HepG2 (cell line): ENCODE data around the gene CGREF1. TPM values are rescaled to one million over a fixed set of nuclear protein-coding genes. Genes with fewer than 3 reads are reported as not detected.

Source experiments
- ATAC-seq: fragments of 200-7000 bp; cut with Tn5 transposase; 3 replicates; pipeline ENCODE4 v1.9.1; 2020; ENCODE audit warnings: mild to moderate bottlenecking, moderate library complexity
- BruUV-seq: library from RNA; stranded (reverse); fragments of 400-500 nt; replicated peaks from 2 replicates; lab custom pipeline; 2021; lab: Mats Ljungman, UMichigan
- CTCF ChIA-PET: fragments of 300-600 bp; formaldehyde crosslinking; extraction: SDS; loops from one replicate; lab custom pipeline; 2021; ENCODE audit warnings: low total read pairs, inconsistent platforms, low intra/inter-chr PET ratio; lab: Yijun Ruan, JAX
- POLR2A ChIA-PET: fragments of 350-600 bp; sonication (Branson Sonifier 250); formaldehyde crosslinking; loops from one replicate; lab custom pipeline; 2020; ENCODE audit warnings: antibody characterized with exemption, inconsistent platforms; lab: Yijun Ruan, JAX
- DNase-seq: peaks from one replicate; pipeline ENCODE4 v3.0.0-alpha.2; 2015; ENCODE audit warnings: low spot score
- FAIRE-seq: peaks from 3 replicates; lab custom pipeline; 2011; peaks lifted over from hg19 to GRCh38; lab: Jason Lieb, UNC
- H2AFZ ChIP-seq: one replicate; pipeline ENCODE4 v1.6.1; 2011; ENCODE audit warnings: low read length, inconsistent platforms
- H3K27ac ChIP-seq: fragments of 300-600 bp; 3 replicates; pipeline ENCODE4 v1.8.0; 2011; ENCODE audit warnings: mixed run types, mild to moderate bottlenecking, mixed read lengths, low read length, inconsistent platforms; ENCODE audit not compliant: insufficient read depth; ENCODE audit errors: extremely low read length
- H3K27me3 ChIP-seq, 2 experiments: fragments of 200-600 bp in 1 of 2; 2 replicates in 1 of 2; 3 replicates in 1 of 2; pipeline versions ENCODE4 v1.6.0 to v1.8.0; 2011; ENCODE audit warnings: low read length in 2 of 2, mild to moderate bottlenecking in 2 of 2, moderate library complexity in 2 of 2, inconsistent platforms in 1 of 2; ENCODE audit not compliant: insufficient read depth in 2 of 2, control insufficient read depth in 1 of 2
- H3K36me3 ChIP-seq, 2 experiments: fragments of 200-600 bp in 1 of 2; replicated peaks in 1 of 2; 2 replicates in 1 of 2; 3 replicates in 1 of 2; pipeline versions ENCODE4 v1.5.1 to v1.8.0; 2011; ENCODE audit warnings: low read length in 2 of 2, inconsistent platforms in 1 of 2; ENCODE audit not compliant: insufficient read depth in 2 of 2, control insufficient read depth in 1 of 2
- H3K4me1 ChIP-seq: 2 replicates; pipeline ENCODE4 v1.5.1; 2012; ENCODE audit warnings: low read length, inconsistent platforms; ENCODE audit not compliant: insufficient read depth
- H3K4me2 ChIP-seq: 2 replicates; pipeline ENCODE4 v1.6.0; 2011; ENCODE audit warnings: low read depth, low read length, inconsistent platforms
- H3K4me3 ChIP-seq, 3 experiments: fragments of 200-600 bp in 1 of 3; sonication (generic), shearing (Covaris generic) in 1 of 3; replicated peaks in 1 of 3; 2 replicates each; pipeline ENCODE4 v1.5.1; 2011 to 2016; ENCODE audit warnings: low read length in 3 of 3, inconsistent platforms in 2 of 3, low read depth in 2 of 3, mild to moderate bottlenecking in 2 of 3, control low read depth in 1 of 3, mixed read lengths in 1 of 3; ENCODE audit not compliant: insufficient read depth in 1 of 3
- H3K79me2 ChIP-seq: one replicate; pipeline ENCODE4 v1.6.1; 2011; ENCODE audit warnings: low read length, inconsistent platforms; ENCODE audit not compliant: insufficient read depth
- H3K9ac ChIP-seq: 2 replicates; pipeline ENCODE4 v1.6.0; 2011; ENCODE audit warnings: mild to moderate bottlenecking, low read depth, low read length, inconsistent platforms; ENCODE audit not compliant: insufficient read depth
- H3K9me3 ChIP-seq: 2 replicates; pipeline ENCODE4 v1.5.1; 2012; ENCODE audit warnings: mild to moderate bottlenecking, low read length
- H4K20me1 ChIP-seq: 2 replicates; pipeline ENCODE4 v1.6.0; 2011; ENCODE audit warnings: inconsistent platforms, mild to moderate bottlenecking, low read length, moderate library complexity; ENCODE audit not compliant: insufficient read depth
- AHDC1 ChIP-seq: sonication (generic); formaldehyde crosslinking; IDR thresholded peaks from 2 replicates; pipeline ENCODE4 v1.5.1; 2020; ENCODE audit warnings: mild to moderate bottlenecking, missing genetic modification reagents, borderline replicate concordance
- ARNT2 ChIP-seq: sonication (generic); formaldehyde crosslinking; IDR thresholded peaks from 2 replicates; pipeline ENCODE4 v1.8.0; 2022; ENCODE audit warnings: mild to moderate bottlenecking, low read depth, missing genetic modification reagents, moderate library complexity
- BCLAF1 ChIP-seq: fragments of 450-650 bp; IDR thresholded peaks from 2 replicates; pipeline ENCODE4 v1.6.1; 2017; ENCODE audit warnings: mild to moderate bottlenecking
- ELF1 ChIP-seq: sonication (generic); formaldehyde crosslinking; IDR thresholded peaks from 2 replicates; pipeline ENCODE4 v1.4.0; 2020; ENCODE audit warnings: missing genetic modification reagents
- EP300 ChIP-seq, 3 experiments: sonication (generic) in 1 of 3; formaldehyde crosslinking in 1 of 3; IDR thresholded peaks; 2 replicates each; pipeline versions ENCODE4 v1.5.1 to v1.6.1; 2011 to 2020; ENCODE audit warnings: low read depth in 2 of 3, low read length in 2 of 3, borderline replicate concordance in 1 of 3, improper control_type of control experiment in 1 of 3, mild to moderate bottlenecking in 1 of 3, missing genetic modification reagents in 1 of 3, moderate library complexity in 1 of 3
- FOXA1 ChIP-seq, 2 experiments: fragments of 450-650 bp in 1 of 2; sonication (generic) in 1 of 2; formaldehyde crosslinking in 1 of 2; IDR thresholded peaks; 2 replicates each; pipeline versions ENCODE4 v1.4.0 to v1.6.1; 2016 to 2020; ENCODE audit warnings: missing genetic modification reagents in 1 of 2
- NFIC ChIP-seq: IDR thresholded peaks from 2 replicates; pipeline ENCODE4 v1.6.1; 2012; ENCODE audit warnings: mild to moderate bottlenecking, low read length, inconsistent platforms
- SALL1 ChIP-seq: sonication (generic); formaldehyde crosslinking; IDR thresholded peaks from 2 replicates; pipeline ENCODE4 v1.8.0; 2022; ENCODE audit warnings: mild to moderate bottlenecking, missing genetic modification reagents
- SP5 ChIP-seq: IDR thresholded peaks from 2 replicates; pipeline ENCODE4 v1.6.1; 2016; ENCODE audit warnings: low read depth, borderline replicate concordance
- SSRP1 ChIP-seq: IDR thresholded peaks from 2 replicates; pipeline ENCODE4 v1.6.1; 2016; ENCODE audit warnings: control low read depth
- ZNF550 ChIP-seq: sonication (generic); formaldehyde crosslinking; IDR thresholded peaks from 2 replicates; pipeline ENCODE4 v1.4.0; 2020; ENCODE audit warnings: mild to moderate bottlenecking, missing genetic modification reagents, borderline replicate concordance
- ZNF589 ChIP-seq: sonication (generic); formaldehyde crosslinking; conservative IDR thresholded peaks from 2 replicates; pipeline ENCODE4 v1.8.0; 2022; ENCODE audit warnings: mild to moderate bottlenecking, moderate library complexity, missing genetic modification reagents
- ZNF710 ChIP-seq: sonication (generic); formaldehyde crosslinking; IDR thresholded peaks from 2 replicates; pipeline ENCODE4 v1.5.0; 2020; ENCODE audit warnings: mild to moderate bottlenecking, missing genetic modification reagents, borderline replicate concordance
- WGBS: methylation state at CpG from one replicate; pipeline ENCODE4 v1.1.6; 2017; ENCODE audit warnings: low lambda C conversion rate; 5-methylcytosine and 5-hydroxymethylcytosine counted together
- in situ Hi-C: cut with HindIII; loops from 2 replicates; pipeline ENCODE4 v1.10.0; 2017; ENCODE audit warnings: low pct_unique_long_range_greater_than_20kb; ENCODE audit not compliant: extremely low pct_ligation_motif_present
- intact Hi-C: fragments of 100-400 bp; cut with micrococcal nuclease; formaldehyde crosslinking; loops from one replicate; pipeline ENCODE4 v1.10.0; 2022; ENCODE audit not compliant: unreplicated experiment
- polyA plus RNA-seq, 8 experiments: library from polyadenylated mRNA; depleted of rRNA in 3 of 8; stranded (reverse) in 7 of 8; unstranded in 1 of 8; fragments of >200 nt; fragmentation: Illumina TruSeq in 4 of 8; extraction: Trizol in 4 of 8; gene quantifications; 2 replicates each; pipeline versions ENCODE4 v1.2.1 to v1.2.3, GENCODE V29; 2011 to 2016; ENCODE audit warnings: low read depth in 4 of 8, missing spikeins in 1 of 8, mixed read lengths in 1 of 8; ENCODE audit not compliant: insufficient read depth in 1 of 8
- total RNA-seq, 5 experiments: library from RNA; depleted of rRNA; stranded (reverse); fragments of >200 nt; fragmentation: Illumina TruSeq; extraction: Trizol; gene quantifications; 2 replicates each; pipeline ENCODE4 v1.2.3, GENCODE V29; 2016; ENCODE audit warnings: low read depth in 1 of 5

CGREF1 gene
- total and polyA plus RNA-seq, 2 of the 13 experiments (the other 11 are each of a cell fraction or from before 2014, with no cell fraction given), result 13.9 to 23.4 TPM

- in situ Hi-C loops, result no loop called here
- no TSS peak for BruUV-seq
- intact Hi-C loops, result no loop called here
- H3K9me3 ChIP-seq, result no peaks in the 10 kb centered on the region
- H2AFZ ChIP-seq, result no peak overlapping the region
- ChIA-PET POLR2A (interaction anchor here (1.0 to 5.3 kb wide), 4 partner anchors 7 to 75 kb away, joined by 3 to 76 read pairs (median 4); partner anchors contain the start of genes AGBL5 and PREB), CTCF (no interaction called here)
- peak; percentile 11 for ATAC-seq
- 0 out of 2 replicates have a peak overlapping the region, but pooled peaks have one; percentile 2 for H3K4me2 ChIP-seq
- H3K36me3 ChIP-seq, result peaks cover 6 to 12% of the 10 kb centered on the region in 2 experiments
- H3K4me1 ChIP-seq, result peaks cover 53% of the 10 kb centered on the region
- H3K4me3 ChIP-seq, result no peak overlapping the region
- no peaks in the 10 kb centered on the region for H3K79me2 ChIP-seq
- no peak overlapping the region for H3K9ac ChIP-seq
- peak; percentile 64 for FAIRE-seq
- peaks cover 0 to 22% of the 10 kb centered on the region in 2 experiments; a peak in 3 of 5 replicates for H3K27me3 ChIP-seq
- H4K20me1 ChIP-seq, result no peaks in the 10 kb centered on the region
- peak; percentile 46 for DNase-seq
- 20% methylated on average over 5 of the region's 5 CpGs for WGBS
- H3K27ac ChIP-seq, result no peak overlapping the region
- TF ChIP-seq SALL1 (CRISPR knock-in tag), result peak; percentile 48
- no peak for TF ChIP-seq ZNF550 (CRISPR knock-in tag)
- TF ChIP-seq EP300 (IDR thresholded peaks at IDR 0.05; ENCODE audit: low read depth in 2 of 2, low read length in 2 of 2), result no peak
- no peak for TF ChIP-seq EP300 (CRISPR knock-in tag; IDR thresholded peaks at IDR 0.05; ENCODE audit: borderline replicate concordance)
- peak; percentile 49; the same call in 1 of the 2 replicates for TF ChIP-seq AHDC1 (CRISPR knock-in tag)
- TF ChIP-seq ELF1 (CRISPR knock-in tag), result no peak
- TF ChIP-seq FOXA1 (IDR thresholded peaks at IDR 0.05), result no peak
- no peak for TF ChIP-seq FOXA1 (CRISPR knock-in tag; IDR thresholded peaks at IDR 0.05)
- peak; percentile 89; the same call in 1 of the 2 replicates for TF ChIP-seq SSRP1 (CRISPR knock-in tag)
- no peak for TF ChIP-seq NFIC
- no peak for TF ChIP-seq ZNF710
- no peak for TF ChIP-seq BCLAF1
- no peak for TF ChIP-seq ZNF589 (CRISPR knock-in tag)
- no peak for TF ChIP-seq SP5 (CRISPR knock-in tag)
- no peak for TF ChIP-seq ARNT2
Measured at GRCh38 chr2:27126252-27126710, 7.4 kb upstream of the CGREF1 start.
